ENCODE measurements around the gene ERC1. TPM values are rescaled to one million over a fixed set of nuclear protein-coding genes. Genes with fewer than 3 reads are reported as not detected.
A peak's percentile ranks its signal among the peaks of the same experiment; 100 is the strongest.

ERC1 gene
- total RNA-seq, 1 donor from 2014 or later, result 79.5 TPM

DNA sequence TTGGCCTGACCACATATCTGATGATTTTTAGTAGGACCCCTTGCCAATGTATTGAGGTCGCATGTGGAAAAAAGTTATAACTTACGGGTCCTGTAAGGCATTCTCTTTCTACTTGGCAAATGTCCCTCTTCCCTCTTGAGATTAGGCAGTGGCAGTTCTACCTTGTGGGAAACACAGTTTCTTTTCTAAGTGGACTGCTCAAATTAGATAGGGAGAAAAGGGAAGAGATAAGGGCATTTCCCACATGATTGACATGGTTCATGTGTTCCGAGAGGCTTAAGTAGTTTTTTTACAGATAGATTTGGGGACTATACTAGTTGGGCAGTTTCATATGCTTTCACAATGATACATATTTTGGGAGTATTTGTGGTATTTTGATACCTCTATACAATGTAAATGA lies 448.7 kb downstream of the ERC1 start:
- Mint-ChIP-seq H3K9me3 (ENCODE audit: unreplicated experiment) (no peaks in the 10 kb centered on the region), H3K27me3 (ENCODE audit: unreplicated experiment) (no peaks in the 10 kb centered on the region), H3K36me3 (ENCODE audit: unreplicated experiment) (peaks cover 3% of the 10 kb centered on the region), H3K4me3 (ENCODE audit: unreplicated experiment) (no peak overlapping the region), H3K27ac (ENCODE audit: unreplicated experiment) (no peak overlapping the region), H3K4me1 (ENCODE audit: unreplicated experiment) (peaks cover 30% of the 10 kb centered on the region)
- TF ChIP-seq, protein P1, sequence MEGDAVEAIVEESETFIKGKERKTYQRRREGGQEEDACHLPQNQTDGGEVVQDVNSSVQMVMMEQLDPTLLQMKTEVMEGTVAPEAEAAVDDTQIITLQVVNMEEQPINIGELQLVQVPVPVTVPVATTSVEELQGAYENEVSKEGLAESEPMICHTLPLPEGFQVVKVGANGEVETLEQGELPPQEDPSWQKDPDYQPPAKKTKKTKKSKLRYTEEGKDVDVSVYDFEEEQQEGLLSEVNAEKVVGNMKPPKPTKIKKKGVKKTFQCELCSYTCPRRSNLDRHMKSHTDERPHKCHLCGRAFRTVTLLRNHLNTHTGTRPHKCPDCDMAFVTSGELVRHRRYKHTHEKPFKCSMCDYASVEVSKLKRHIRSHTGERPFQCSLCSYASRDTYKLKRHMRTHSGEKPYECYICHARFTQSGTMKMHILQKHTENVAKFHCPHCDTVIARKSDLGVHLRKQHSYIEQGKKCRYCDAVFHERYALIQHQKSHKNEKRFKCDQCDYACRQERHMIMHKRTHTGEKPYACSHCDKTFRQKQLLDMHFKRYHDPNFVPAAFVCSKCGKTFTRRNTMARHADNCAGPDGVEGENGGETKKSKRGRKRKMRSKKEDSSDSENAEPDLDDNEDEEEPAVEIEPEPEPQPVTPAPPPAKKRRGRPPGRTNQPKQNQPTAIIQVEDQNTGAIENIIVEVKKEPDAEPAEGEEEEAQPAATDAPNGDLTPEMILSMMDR (IDR thresholded peaks at IDR 0.05), result no peak
- DNase-seq (ENCODE audit: extremely low spot score, unreplicated experiment), result no peak

GRCh38 chr12:1443421-1444141 lies 452.6 kb downstream of the ERC1 start:
- TF ChIP-seq, protein P1 (IDR thresholded peaks at IDR 0.05), result no peak
- DNase-seq (ENCODE audit: extremely low spot score, unreplicated experiment), result no peak
- Mint-ChIP-seq H3K36me3 (ENCODE audit: unreplicated experiment) (peaks cover 8% of the 10 kb centered on the region), H3K4me1 (ENCODE audit: unreplicated experiment) (peaks cover 19% of the 10 kb centered on the region), H3K9me3 (ENCODE audit: unreplicated experiment) (no peaks in the 10 kb centered on the region), H3K4me3 (ENCODE audit: unreplicated experiment) (peak overlapping the region; percentile 34), H3K27ac (ENCODE audit: unreplicated experiment) (peak overlapping the region; percentile 87), H3K27me3 (ENCODE audit: unreplicated experiment) (no peaks in the 10 kb centered on the region)

DNA sequence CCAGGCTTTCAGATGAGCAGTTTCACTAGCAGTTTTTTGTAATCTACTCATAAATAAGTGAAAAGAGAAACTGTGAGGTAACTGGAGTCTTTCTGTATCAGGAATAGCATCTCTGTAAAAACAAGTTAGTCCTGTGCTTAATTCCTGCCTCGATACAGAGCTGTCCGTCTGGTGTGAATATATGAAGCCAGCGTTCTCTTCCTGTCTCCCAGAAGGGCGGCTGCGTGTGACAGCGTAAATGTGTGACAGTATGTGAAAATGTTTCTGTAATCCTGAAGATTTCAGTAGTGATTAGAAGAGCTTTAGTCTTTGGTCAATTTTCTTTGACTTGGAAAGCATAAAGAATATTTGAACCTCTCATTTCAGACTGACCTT lies 453.1 kb downstream of the ERC1 start:
- peaks cover 19% of the 10 kb centered on the region for H3K4me1 Mint-ChIP-seq (ENCODE audit: unreplicated experiment)
- peak overlapping the region; percentile 34 for H3K4me3 Mint-ChIP-seq (ENCODE audit: unreplicated experiment)
- no peaks in the 10 kb centered on the region for H3K27me3 Mint-ChIP-seq (ENCODE audit: unreplicated experiment)
- DNase-seq (ENCODE audit: extremely low spot score, unreplicated experiment), result no peak
- H3K36me3 Mint-ChIP-seq (ENCODE audit: unreplicated experiment), result peaks cover 8% of the 10 kb centered on the region
- H3K9me3 Mint-ChIP-seq (ENCODE audit: unreplicated experiment), result no peaks in the 10 kb centered on the region
- TF ChIP-seq, protein P1 (IDR thresholded peaks at IDR 0.05), result no peak
- peak overlapping the region; percentile 87 for H3K27ac Mint-ChIP-seq (ENCODE audit: unreplicated experiment)

DNA sequence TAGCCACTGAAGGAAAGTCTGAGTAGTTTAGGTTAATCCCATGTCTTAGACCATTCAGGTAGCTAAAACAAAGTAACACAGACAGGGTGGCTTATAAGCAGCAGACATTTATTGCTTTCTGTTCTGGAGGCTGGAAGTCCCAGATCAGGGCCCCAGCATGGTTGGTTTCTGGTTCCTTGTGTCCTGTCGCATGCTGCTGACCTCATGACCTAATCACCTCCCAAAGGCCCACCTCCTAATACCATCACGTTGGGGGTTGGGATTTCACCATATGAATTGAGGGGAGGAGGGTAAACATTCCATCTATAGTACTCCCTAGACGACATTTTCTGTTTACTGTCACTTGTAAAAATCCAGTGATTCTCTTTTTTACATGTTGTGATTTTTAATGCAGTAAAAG lies 454.8 kb downstream of the ERC1 start:
- no peaks in the 10 kb centered on the region for H3K9me3 Mint-ChIP-seq (ENCODE audit: unreplicated experiment)
- peaks cover 17% of the 10 kb centered on the region for H3K36me3 Mint-ChIP-seq (ENCODE audit: unreplicated experiment)
- no peaks in the 10 kb centered on the region for H3K27me3 Mint-ChIP-seq (ENCODE audit: unreplicated experiment)
- no peak overlapping the region for H3K4me3 Mint-ChIP-seq (ENCODE audit: unreplicated experiment)
- DNase-seq (ENCODE audit: extremely low spot score, unreplicated experiment), result no peak
- TF ChIP-seq, protein P1 (IDR thresholded peaks at IDR 0.05), result no peak
- no peak overlapping the region for H3K27ac Mint-ChIP-seq (ENCODE audit: unreplicated experiment)
- peaks cover 19% of the 10 kb centered on the region for H3K4me1 Mint-ChIP-seq (ENCODE audit: unreplicated experiment)

DNA sequence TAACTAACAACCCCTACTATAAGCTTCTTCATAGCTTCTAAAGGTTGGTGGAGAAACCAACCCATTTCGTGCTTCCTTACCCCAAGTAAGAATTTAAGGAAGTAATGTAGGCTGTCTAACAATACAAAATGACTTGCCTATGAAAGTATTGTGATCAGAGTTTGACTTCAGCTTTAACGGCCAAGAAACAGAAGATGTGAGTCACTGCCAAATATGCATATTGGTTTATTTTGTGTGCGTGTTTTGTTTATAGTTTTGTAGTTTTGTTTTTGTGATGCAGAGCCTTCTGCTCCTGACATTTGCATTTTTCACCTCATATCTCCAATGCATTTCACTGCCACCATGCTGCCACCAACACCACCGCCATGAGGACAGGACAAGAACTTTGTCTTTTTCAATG lies 457.3 kb downstream of the ERC1 start:
- peaks cover 9% of the 10 kb centered on the region for H3K9me3 Mint-ChIP-seq (ENCODE audit: unreplicated experiment)
- peaks cover 20% of the 10 kb centered on the region for H3K4me1 Mint-ChIP-seq (ENCODE audit: unreplicated experiment)
- H3K4me3 Mint-ChIP-seq (ENCODE audit: unreplicated experiment), result no peak overlapping the region
- H3K27ac Mint-ChIP-seq (ENCODE audit: unreplicated experiment), result no peak overlapping the region
- TF ChIP-seq, protein P1 (IDR thresholded peaks at IDR 0.05), result no peak
- no peaks in the 10 kb centered on the region for H3K27me3 Mint-ChIP-seq (ENCODE audit: unreplicated experiment)
- peaks cover 22% of the 10 kb centered on the region for H3K36me3 Mint-ChIP-seq (ENCODE audit: unreplicated experiment)
- no peak for DNase-seq (ENCODE audit: extremely low spot score, unreplicated experiment)
